HUES6 (cell line): Measurements from ENCODE around the gene NR5A2.

Experiments
- H3K27ac ChIP-seq: 2 replicates; pipeline ENCODE4 v1.7.0; 2013; ENCODE audit warnings: low read depth, mild to moderate bottlenecking, low read length, inconsistent platforms
- H3K27me3 ChIP-seq: 2 replicates; pipeline ENCODE4 v1.6.1; 2013; ENCODE audit warnings: low read length; ENCODE audit not compliant: control insufficient read depth, insufficient read depth
- H3K36me3 ChIP-seq: 2 replicates; pipeline ENCODE4 v1.6.1; 2013; ENCODE audit warnings: low read length; ENCODE audit not compliant: control insufficient read depth, insufficient read depth
- H3K4me1 ChIP-seq: 2 replicates; pipeline ENCODE4 v1.6.1; 2013; ENCODE audit warnings: low read length; ENCODE audit not compliant: control insufficient read depth, insufficient read depth
- H3K4me3 ChIP-seq: 2 replicates; pipeline ENCODE4 v1.5.1; 2013; ENCODE audit warnings: low read depth, low read length
- H3K9ac ChIP-seq: one replicate; pipeline ENCODE4 v1.6.1; 2013; ENCODE audit warnings: mild to moderate bottlenecking, low read length
- H3K9me3 ChIP-seq: 2 replicates; pipeline ENCODE4 v1.6.1; 2013; ENCODE audit warnings: low read depth, low read length; ENCODE audit not compliant: control insufficient read depth, insufficient read depth

NR5A2 gene

DNA sequence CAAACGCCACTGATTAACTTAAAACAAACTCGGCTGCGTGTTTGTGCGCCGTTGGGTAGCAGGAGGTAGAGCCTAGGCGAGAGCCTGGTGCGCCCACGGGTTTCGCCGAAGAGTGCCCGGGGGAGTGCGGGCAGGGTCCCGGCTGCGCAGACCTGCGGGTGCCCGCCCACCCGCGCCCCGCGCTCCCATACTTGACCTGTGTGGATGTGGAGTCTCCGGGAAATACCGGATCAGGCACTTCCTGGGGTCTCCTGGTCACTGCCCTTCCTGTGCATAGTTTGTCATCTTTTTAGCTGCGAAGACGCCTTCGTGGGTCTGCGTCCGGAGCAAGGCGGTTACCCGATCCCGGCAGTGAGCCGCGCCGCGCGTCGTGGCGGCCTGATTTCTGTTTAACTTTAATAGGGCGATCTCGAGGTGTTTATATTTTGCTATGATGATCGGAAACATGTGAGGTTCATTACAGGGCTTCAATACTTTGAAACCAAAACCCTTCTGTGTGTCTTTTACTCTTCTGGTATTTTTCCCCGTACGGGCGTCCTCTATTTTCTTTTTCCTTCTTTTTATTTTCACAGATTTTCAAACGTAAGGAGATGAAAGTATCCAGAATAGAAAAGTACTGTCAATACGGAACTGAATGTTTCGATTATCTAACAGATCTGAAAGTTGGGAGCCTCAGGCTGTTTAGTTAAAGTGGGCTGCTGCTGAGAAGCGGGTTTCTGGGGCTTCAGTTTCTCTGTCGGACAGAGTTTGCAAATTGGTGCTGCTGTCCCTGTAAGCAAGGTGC is 15.2 kb downstream of the NR5A2 start:
- H3K9me3 ChIP-seq = no peaks in the 10 kb centered on the region
- H3K36me3 ChIP-seq = no peaks in the 10 kb centered on the region
- H3K4me1 ChIP-seq = peaks cover 27% of the 10 kb centered on the region
- H3K27me3 ChIP-seq = peaks cover 66% of the 10 kb centered on the region
- H3K27ac ChIP-seq = no peak overlapping the region
- peak overlapping the region; percentile 75 for H3K4me3 ChIP-seq
- peak overlapping the region; percentile 15 for H3K9ac ChIP-seq

DNA sequence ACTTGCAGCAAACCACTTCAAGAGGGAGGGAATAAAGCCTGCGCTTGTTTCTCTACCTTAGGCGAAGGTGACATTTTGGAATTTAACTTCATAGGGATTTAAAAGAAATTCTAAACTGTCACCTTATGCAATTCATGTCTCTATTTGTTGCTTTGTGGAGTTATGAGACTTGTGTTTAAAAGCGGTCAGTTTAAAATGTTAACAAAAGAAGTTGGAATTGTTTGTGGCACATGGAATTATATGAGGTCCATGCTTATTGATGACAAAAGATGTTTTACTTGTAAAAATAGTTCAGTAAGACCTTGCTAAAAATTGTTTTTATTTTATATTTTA is 15.8 kb downstream of the NR5A2 start:
- Histone ChIP-seq H3K9me3 (no peaks in the 10 kb centered on the region), H3K36me3 (no peaks in the 10 kb centered on the region), H3K4me3 (peak overlapping the region; percentile 75), H3K9ac (no peak overlapping the region), H3K27me3 (peaks cover 60% of the 10 kb centered on the region), H3K27ac (no peak overlapping the region), H3K4me1 (peaks cover 27% of the 10 kb centered on the region)

DNA sequence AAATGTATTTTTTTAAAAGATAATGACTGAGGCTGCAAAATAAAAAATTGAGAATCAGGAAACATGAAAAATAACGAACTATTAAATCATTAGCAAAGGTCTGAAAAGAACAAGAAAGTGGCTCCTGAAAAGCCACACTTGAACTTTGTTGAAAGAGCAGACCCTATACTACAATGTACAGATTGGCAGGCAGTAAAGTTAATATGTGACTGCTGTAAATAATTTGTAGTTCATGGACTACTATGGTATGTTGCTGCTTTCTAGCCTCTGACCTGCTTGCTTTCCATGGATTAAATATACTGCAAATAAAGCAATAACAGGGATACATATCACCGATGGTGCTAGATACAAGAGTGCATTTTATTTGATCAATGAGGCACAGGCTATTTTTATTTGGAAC is 18.6 kb downstream of the NR5A2 start:
- H3K27ac ChIP-seq = no peak overlapping the region
- H3K27me3 ChIP-seq = peaks cover 34% of the 10 kb centered on the region
- no peaks in the 10 kb centered on the region for H3K9me3 ChIP-seq
- H3K4me1 ChIP-seq = peaks cover 42% of the 10 kb centered on the region
- H3K9ac ChIP-seq = no peak overlapping the region
- H3K36me3 ChIP-seq = no peaks in the 10 kb centered on the region
- H3K4me3 ChIP-seq = no peak overlapping the region

DNA sequence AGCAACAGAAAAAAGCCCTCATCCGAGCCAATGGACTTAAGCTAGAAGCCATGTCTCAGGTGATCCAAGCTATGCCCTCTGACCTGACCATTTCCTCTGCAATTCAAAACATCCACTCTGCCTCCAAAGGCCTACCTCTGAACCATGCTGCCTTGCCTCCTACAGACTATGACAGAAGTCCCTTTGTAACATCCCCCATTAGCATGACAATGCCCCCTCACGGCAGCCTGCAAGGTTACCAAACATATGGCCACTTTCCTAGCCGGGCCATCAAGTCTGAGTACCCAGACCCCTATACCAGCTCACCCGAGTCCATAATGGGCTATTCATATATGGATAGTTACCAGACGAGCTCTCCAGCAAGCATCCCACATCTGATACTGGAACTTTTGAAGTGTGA is 20.7 kb downstream of the NR5A2 start:
- Histone ChIP-seq H3K4me3 (peak overlapping the region; percentile 52), H3K4me1 (peaks cover 42% of the 10 kb centered on the region), H3K27ac (peak overlapping the region; percentile 90), H3K36me3 (no peaks in the 10 kb centered on the region), H3K9ac (peak overlapping the region; percentile 74), H3K27me3 (peaks cover 12% of the 10 kb centered on the region), H3K9me3 (no peaks in the 10 kb centered on the region)

DNA sequence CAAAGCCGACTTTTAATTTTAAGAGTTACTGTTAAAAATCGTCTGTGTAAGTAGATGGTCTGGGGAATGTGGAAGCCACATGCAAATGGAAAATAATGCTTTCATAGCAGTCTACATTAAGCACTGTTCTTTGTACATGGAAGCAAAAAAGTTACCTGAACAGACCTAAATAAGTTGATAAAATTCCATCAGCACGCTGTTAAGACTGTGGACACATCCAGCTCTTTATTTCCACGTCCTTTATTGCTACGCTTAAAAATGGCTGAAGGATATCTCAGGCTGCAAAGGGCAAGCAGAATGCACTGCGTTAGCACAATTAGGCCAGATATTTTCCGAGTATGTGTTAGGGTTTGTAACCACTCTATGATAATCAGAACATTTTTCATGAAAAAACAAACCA is 22.3 kb downstream of the NR5A2 start:
- H3K9ac ChIP-seq = no peak overlapping the region
- H3K4me3 ChIP-seq = peak overlapping the region; percentile 7
- H3K27me3 ChIP-seq = no peaks in the 10 kb centered on the region
- H3K4me1 ChIP-seq = peaks cover 34% of the 10 kb centered on the region
- H3K36me3 ChIP-seq = no peaks in the 10 kb centered on the region
- no peaks in the 10 kb centered on the region for H3K9me3 ChIP-seq
- peak overlapping the region; percentile 37; the same call in 1 of the 2 replicates for H3K27ac ChIP-seq

DNA sequence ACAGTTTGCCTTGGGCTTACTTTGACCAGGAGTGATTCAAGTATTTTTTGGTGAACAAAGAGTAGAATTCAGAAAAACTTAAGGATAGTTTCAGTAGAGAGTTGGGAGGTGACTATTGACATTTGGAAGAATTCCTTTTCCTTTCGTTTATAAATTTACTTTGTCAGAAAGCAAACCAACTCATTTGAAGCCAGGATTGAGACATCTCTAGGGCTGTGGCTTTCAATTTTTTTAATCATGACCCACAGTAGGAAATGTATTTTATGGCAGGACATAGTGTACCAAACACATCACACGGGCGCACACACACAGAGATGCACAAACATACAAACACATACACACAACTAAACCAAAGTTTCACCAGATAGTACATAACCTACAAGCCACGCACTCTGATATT is 24.1 kb downstream of the NR5A2 start:
- peaks cover 34% of the 10 kb centered on the region for H3K4me1 ChIP-seq
- no peaks in the 10 kb centered on the region for H3K36me3 ChIP-seq
- no peaks in the 10 kb centered on the region for H3K27me3 ChIP-seq
- H3K9ac ChIP-seq = no peak overlapping the region
- no peak overlapping the region for H3K27ac ChIP-seq
- no peaks in the 10 kb centered on the region for H3K9me3 ChIP-seq
- no peak overlapping the region for H3K4me3 ChIP-seq

DNA sequence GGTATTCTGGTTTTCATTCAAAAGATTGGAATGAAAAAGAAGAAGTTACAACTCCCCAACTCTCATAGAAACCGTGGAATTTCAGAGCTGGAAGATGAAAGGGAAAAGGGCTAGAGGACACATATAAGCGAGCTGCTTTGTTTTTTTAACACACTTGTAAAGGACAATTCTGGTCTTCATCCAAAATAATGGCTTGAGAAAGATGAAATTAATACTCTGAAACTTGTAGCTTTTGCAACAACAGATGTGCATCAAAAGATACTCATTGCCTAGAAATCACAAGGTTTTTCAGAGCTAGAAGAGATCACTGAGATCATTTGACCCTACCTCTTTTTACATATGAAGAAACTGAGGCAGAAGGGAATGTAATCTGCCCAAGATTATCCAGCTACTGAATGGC is 25.6 kb downstream of the NR5A2 start:
- H3K36me3 ChIP-seq = no peaks in the 10 kb centered on the region
- H3K4me3 ChIP-seq = no peak overlapping the region
- H3K4me1 ChIP-seq = peaks cover 23% of the 10 kb centered on the region
- no peak overlapping the region for H3K27ac ChIP-seq
- H3K9ac ChIP-seq = no peak overlapping the region
- no peaks in the 10 kb centered on the region for H3K9me3 ChIP-seq
- no peaks in the 10 kb centered on the region for H3K27me3 ChIP-seq

DNA sequence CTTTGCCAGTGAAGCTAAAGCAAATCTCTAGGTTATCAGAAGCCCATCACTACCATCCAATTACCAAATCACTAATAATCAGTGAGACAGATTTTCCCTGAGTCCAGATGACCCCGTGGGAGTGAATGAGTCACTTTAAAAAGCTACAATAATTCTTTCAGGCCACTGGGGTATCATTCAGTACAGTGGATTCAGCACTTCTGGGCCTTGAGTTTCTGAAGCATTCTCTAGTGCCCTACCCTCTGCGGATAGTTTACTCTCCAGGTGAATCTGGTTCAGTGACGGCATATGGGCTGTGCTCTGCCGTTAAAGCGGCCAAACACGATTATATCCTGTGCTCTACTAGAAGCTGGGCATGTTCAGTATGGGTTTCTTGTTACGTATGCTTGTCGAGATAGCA is 26.1 kb downstream of the NR5A2 start:
- no peak overlapping the region for H3K4me3 ChIP-seq
- H3K9me3 ChIP-seq = no peaks in the 10 kb centered on the region
- H3K36me3 ChIP-seq = no peaks in the 10 kb centered on the region
- H3K27ac ChIP-seq = no peak overlapping the region
- no peaks in the 10 kb centered on the region for H3K27me3 ChIP-seq
- H3K4me1 ChIP-seq = peaks cover 17% of the 10 kb centered on the region
- no peak overlapping the region for H3K9ac ChIP-seq

DNA sequence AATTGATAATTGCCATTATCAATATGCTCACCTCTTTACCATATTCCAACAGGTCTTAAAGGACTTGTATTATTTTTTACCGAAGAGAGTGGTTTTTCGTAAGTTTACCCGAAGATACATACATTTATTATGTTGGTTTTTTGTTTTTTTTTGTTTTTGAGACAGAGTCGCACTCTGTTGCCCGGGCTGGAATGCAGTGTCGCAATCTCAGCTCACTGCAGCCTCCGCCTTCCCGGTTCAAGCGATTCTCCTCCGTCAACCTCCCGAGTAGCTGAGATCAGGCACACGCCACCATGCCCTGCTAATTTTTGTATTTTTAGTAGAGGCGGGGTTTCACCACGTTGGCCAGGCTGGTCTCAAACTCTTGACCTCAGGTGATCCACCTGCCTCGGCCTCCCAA is 30.8 kb downstream of the NR5A2 start:
- Histone ChIP-seq H3K36me3 (no peaks in the 10 kb centered on the region), H3K4me1 (no peaks in the 10 kb centered on the region), H3K4me3 (no peak overlapping the region), H3K9me3 (no peaks in the 10 kb centered on the region), H3K27ac (no peak overlapping the region), H3K9ac (no peak overlapping the region), H3K27me3 (no peaks in the 10 kb centered on the region)

DNA sequence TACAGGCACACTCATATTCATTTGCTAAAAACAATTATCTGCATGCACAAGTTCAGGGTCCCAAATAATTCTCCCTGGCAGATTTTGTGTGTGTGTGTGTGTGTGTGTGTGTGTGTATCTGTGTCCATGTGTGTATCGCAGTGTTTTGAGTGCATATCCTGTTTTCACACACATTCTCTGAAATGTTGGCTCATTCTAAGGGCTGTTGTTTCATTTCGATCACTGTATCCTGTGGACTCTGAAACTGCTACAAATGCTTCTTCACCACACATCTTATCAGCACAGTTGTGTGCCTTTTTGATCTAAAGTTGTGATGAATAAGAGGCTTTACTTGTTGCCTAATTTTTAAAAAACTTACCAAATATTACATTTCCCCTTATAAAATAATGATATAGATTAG is 34.6 kb downstream of the NR5A2 start:
- H3K27me3 ChIP-seq = no peaks in the 10 kb centered on the region

DNA sequence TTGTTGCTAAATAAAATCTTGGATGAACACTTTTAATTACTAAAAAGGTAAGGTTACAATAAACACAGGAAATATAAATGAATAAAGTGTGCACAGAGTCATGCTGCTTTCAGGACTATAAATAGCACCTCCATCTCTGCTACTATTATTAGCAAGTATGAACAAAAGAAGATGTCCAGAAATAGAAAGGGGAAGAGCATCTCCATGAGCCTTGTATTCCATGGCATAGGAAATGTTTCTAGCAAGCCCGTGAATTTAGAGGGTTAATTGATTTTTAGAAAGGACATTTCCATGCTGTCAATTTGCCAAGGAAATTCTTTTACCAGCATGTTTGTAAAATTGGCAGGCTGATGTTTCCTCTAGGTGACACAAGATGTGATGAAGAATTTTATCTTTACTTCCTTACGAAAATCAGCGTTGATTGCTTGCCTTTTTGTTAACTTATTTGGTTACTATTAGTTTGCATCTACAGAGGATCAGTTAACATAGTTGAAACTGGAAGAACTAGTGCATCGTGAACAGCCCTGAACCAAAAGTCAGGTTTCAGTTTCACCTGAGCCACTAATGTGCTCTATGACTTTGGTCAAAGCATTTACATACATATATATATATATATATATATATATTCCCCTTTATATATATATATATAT is 45.3 kb downstream of the NR5A2 start:
- Histone ChIP-seq H3K27ac (no peak overlapping the region), H3K27me3 (no peaks in the 10 kb centered on the region), H3K36me3 (no peaks in the 10 kb centered on the region), H3K9me3 (no peaks in the 10 kb centered on the region), H3K4me3 (no peak overlapping the region), H3K9ac (no peak overlapping the region), H3K4me1 (peaks cover 16% of the 10 kb centered on the region)

More for the DNA sequence above, 34.6 kb downstream of the NR5A2 start:
- H3K9me3 ChIP-seq = no peaks in the 10 kb centered on the region
- no peak overlapping the region for H3K9ac ChIP-seq
- no peak overlapping the region for H3K4me3 ChIP-seq
- no peak overlapping the region for H3K27ac ChIP-seq
- no peaks in the 10 kb centered on the region for H3K4me1 ChIP-seq
- H3K36me3 ChIP-seq = no peaks in the 10 kb centered on the region
